ENCODE results near the gene TOM1L2.
"Not testable (repeated sequence)": the region's sequence is repeated elsewhere in the genome, so short reads cannot be mapped to it uniquely, and the experiment has no call there.

TOM1L2 gene

GRCh38 chr17:17959520-17960361 lies 12.5 kb downstream of the TOM1L2 start:
- peak overlapping the region in 1 of 2 donors; percentile 31 for H3K4me3 ChIP-seq (replicated peaks in 1 of 2; ENCODE audit: low read depth in 2 of 2, low read length in 2 of 2)
- DNase-seq (ENCODE audit: low read depth in 2 of 2) = peak; percentile 48 to 55
- TF ChIP-seq, protein P1, sequence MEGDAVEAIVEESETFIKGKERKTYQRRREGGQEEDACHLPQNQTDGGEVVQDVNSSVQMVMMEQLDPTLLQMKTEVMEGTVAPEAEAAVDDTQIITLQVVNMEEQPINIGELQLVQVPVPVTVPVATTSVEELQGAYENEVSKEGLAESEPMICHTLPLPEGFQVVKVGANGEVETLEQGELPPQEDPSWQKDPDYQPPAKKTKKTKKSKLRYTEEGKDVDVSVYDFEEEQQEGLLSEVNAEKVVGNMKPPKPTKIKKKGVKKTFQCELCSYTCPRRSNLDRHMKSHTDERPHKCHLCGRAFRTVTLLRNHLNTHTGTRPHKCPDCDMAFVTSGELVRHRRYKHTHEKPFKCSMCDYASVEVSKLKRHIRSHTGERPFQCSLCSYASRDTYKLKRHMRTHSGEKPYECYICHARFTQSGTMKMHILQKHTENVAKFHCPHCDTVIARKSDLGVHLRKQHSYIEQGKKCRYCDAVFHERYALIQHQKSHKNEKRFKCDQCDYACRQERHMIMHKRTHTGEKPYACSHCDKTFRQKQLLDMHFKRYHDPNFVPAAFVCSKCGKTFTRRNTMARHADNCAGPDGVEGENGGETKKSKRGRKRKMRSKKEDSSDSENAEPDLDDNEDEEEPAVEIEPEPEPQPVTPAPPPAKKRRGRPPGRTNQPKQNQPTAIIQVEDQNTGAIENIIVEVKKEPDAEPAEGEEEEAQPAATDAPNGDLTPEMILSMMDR (IDR thresholded peaks at IDR 0.05; ENCODE audit: low read depth, low read length) = no peak

- no peak for DNase-seq (ENCODE audit: low read depth in 2 of 2)
- no peak overlapping the region for H3K4me3 ChIP-seq (replicated peaks in 1 of 2; ENCODE audit: low read depth in 2 of 2, low read length in 2 of 2)
- TF ChIP-seq, protein P1 (IDR thresholded peaks at IDR 0.05; ENCODE audit: low read depth, low read length) = no peak
Measured at GRCh38 chr17:17958982-17959381, 13.2 kb downstream of the TOM1L2 start.

DNA sequence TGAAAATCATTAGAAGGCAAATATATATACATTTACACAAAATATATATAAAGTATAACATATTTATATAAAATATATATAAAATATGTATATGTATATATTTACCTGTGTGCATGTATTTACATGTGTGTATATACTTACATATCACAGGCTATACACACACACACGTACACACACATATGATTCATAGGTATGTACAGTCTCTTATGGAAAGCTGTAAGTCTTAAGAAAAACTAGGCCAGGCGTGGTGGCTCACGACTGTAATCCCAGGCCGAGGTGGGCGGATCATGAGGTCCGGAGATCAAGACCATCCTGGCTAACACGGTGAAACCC lies 14.7 kb downstream of the TOM1L2 start:
- no peak for DNase-seq (ENCODE audit: low read depth in 2 of 2)
- H3K4me3 ChIP-seq (replicated peaks in 1 of 2; ENCODE audit: low read depth in 2 of 2, low read length in 2 of 2) = no peak overlapping the region
- TF ChIP-seq, protein P1 (IDR thresholded peaks at IDR 0.05; ENCODE audit: low read depth, low read length) = no peak

DNA sequence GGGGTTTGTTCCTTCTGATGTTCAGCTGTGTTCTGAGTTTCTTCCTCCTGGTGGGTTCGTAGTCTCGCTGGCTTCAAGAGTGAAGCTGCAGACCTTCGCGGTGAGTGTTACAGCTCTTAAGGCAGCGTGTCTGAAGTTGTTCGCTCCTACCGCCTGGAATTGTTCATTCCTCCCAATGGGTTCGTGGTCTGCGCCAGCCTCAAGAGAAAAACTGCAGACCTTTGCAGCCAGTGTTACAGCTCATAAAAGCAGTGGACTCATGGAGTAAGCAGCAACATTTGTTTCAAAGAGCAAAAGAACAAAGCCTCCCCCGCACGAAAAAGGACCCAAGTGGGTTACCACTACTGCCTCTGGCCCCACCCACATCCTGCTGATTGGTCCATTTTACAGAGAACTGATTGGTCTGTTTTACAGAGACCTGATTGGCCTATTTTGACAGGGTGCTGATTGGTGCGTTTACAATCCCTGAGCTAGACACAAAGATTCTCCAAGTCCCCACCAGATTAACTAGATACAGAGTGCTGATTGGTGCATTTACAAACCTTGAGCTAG lies 16.3 kb downstream of the TOM1L2 start:
- not testable (repeated sequence) for DNase-seq (ENCODE audit: low read depth in 2 of 2); H3K4me3 ChIP-seq (replicated peaks in 1 of 2; ENCODE audit: low read depth in 2 of 2, low read length in 2 of 2)

DNA sequence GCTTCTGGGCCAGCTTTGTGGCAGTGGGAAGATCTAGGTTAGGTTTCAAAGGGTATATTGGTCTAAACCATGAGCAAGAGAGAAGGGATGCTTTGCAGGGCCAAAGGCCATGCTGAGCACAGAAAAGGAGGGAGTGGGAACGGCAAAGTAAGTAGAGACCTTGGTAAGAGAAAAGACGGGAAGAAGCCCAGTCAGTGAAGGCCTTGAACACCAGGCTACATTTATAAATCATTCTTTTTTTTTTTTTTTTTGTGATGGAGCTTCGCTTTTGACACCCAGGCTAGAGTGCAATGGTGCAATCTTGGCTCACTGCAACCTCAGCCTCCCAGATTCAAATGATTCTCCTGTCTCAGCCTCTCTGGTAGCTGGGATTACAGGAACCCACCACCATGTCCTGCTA lies 18.1 kb downstream of the TOM1L2 start:
- H3K4me3 ChIP-seq (replicated peaks in 1 of 2; ENCODE audit: low read depth in 2 of 2, low read length in 2 of 2) = no peak overlapping the region
- no peak for DNase-seq (ENCODE audit: low read depth in 2 of 2)
- TF ChIP-seq, protein P1 (IDR thresholded peaks at IDR 0.05; ENCODE audit: low read depth, low read length) = no peak

- DNase-seq (ENCODE audit: low read depth in 2 of 2) = no peak
- TF ChIP-seq, protein P1 (IDR thresholded peaks at IDR 0.05; ENCODE audit: low read depth, low read length) = no peak
Measured at GRCh38 chr17:17952691-17953090, 19.5 kb downstream of the TOM1L2 start.

GRCh38 chr17:17951524-17951923 lies 20.7 kb downstream of the TOM1L2 start:
- H3K4me3 ChIP-seq (replicated peaks in 1 of 2; ENCODE audit: low read depth in 2 of 2, low read length in 2 of 2) = no peak overlapping the region
- TF ChIP-seq, protein P1 (IDR thresholded peaks at IDR 0.05; ENCODE audit: low read depth, low read length) = no peak
- no peak for DNase-seq (ENCODE audit: low read depth in 2 of 2)

More at GRCh38 chr17:17952691-17953090, 19.5 kb downstream of the TOM1L2 start:
- H3K4me3 ChIP-seq (replicated peaks in 1 of 2; ENCODE audit: low read depth in 2 of 2, low read length in 2 of 2) = no peak overlapping the region

Data from cardiac fibroblast (primary cell).